Measurements from ENCODE around the gene SOD2. TPM values are rescaled to one million over a fixed set of nuclear protein-coding genes. Genes with fewer than 3 reads are reported as not detected.

The SOD2 gene
- total and polyA plus RNA-seq, 2 of the 13 experiments (the other 11 are each of a cell fraction or from before 2014, with no cell fraction given) = 304 to 309 TPM

DNA sequence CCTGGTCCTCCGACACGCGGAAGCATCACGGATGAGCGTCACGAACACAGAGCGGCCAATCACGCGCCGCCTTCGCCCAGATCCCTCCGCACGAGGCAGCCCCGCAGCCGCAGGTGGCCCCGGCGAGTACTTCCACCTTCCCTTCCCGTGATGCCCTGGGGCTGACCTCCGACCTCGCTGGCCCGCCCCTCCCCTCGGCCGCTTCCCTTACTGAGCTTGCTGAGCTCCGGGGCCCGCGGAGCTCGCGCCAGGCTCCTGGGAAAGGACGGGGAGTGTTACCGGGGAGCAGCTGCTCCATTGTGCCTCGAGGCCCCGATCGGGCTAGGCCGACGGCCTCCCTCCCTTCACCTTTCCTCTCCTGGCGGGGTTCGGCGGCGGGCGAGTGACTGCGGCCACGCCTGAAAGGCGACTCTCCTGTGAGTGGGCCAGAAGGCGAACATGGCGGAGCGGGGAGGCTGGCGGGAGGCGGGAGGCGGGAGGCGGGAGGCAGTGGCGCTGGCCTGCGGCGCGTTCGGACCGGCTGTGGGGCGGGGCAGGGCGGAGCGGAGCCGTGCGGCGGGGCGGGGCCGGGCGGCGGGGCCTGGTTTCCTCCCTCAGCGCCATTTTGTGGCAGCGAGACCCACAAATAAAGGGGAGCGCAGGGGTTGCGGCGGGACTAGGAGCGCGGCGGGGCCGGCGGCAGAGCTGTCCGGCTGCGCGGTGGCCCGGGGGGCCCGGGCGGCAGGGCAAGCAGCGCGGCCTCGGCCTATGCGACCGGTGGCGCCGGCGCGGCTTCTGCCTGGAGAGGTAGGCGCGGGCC lies 34.1 kb upstream of the SOD2 start, which contains the start of gene WTAP (continued):
- TF ChIP-seq ZNF230 (CRISPR knock-in tag; IDR thresholded peaks at IDR 0.05) (peak; percentile 93; the same call in 1 of the 2 replicates), DNMT3B (CRISPR knock-in tag; conservative IDR thresholded peaks at IDR 0.05) (peak; percentile 76), RFXAP (CRISPR knock-in tag; IDR thresholded peaks at IDR 0.05; ENCODE audit: borderline replicate concordance) (peak; percentile 98), ARID2 (CRISPR knock-in tag; IDR thresholded peaks at IDR 0.05; ENCODE audit: borderline replicate concordance) (peak; percentile 94), FOXK2 (IDR thresholded peaks at IDR 0.05) (peak; percentile 18; the same call in 1 of the 2 replicates), ZNF225 (CRISPR knock-in tag; IDR thresholded peaks at IDR 0.05) (peak; percentile 98), NR1H2 (CRISPR knock-in tag; IDR thresholded peaks at IDR 0.05; ENCODE audit: borderline replicate concordance, low read depth) (peak; percentile 47; the same call in 1 of the 2 replicates), SAP130 (CRISPR knock-in tag; IDR thresholded peaks at IDR 0.05; ENCODE audit: low read depth) (peak; percentile 97), ZSCAN20 (CRISPR knock-in tag; IDR thresholded peaks at IDR 0.05; ENCODE audit: borderline replicate concordance) (0 out of 2 replicates have a peak, but pooled peaks have one; percentile 95), HHEX (CRISPR knock-in tag; IDR thresholded peaks at IDR 0.05) (peak; percentile 67; the same call in 1 of the 2 replicates), AKAP8 (CRISPR knock-in tag; IDR thresholded peaks at IDR 0.05) (peak; percentile 91), NFYC (CRISPR knock-in tag; IDR thresholded peaks at IDR 0.05) (peak; percentile 97), NR2F2 (IDR thresholded peaks at IDR 0.05; ENCODE audit: borderline replicate concordance, low read depth) (0 out of 2 replicates have a peak, but pooled peaks have one; percentile 15), ZNF460 (CRISPR knock-in tag; IDR thresholded peaks at IDR 0.05; ENCODE audit: borderline replicate concordance) (peak; percentile 78; the same call in 1 of the 2 replicates), ZSCAN22 (CRISPR knock-in tag; IDR thresholded peaks at IDR 0.05) (peak; percentile 80; the same call in 1 of the 2 replicates), FOXK1 (CRISPR knock-in tag; IDR thresholded peaks at IDR 0.05; ENCODE audit: borderline replicate concordance, low read depth) (peak; percentile 96), LCORL (IDR thresholded peaks at IDR 0.05) (no peak), LCORL (CRISPR knock-in tag; IDR thresholded peaks at IDR 0.05) (peak; percentile 94)
- TF ChIP-seq, protein P1, sequence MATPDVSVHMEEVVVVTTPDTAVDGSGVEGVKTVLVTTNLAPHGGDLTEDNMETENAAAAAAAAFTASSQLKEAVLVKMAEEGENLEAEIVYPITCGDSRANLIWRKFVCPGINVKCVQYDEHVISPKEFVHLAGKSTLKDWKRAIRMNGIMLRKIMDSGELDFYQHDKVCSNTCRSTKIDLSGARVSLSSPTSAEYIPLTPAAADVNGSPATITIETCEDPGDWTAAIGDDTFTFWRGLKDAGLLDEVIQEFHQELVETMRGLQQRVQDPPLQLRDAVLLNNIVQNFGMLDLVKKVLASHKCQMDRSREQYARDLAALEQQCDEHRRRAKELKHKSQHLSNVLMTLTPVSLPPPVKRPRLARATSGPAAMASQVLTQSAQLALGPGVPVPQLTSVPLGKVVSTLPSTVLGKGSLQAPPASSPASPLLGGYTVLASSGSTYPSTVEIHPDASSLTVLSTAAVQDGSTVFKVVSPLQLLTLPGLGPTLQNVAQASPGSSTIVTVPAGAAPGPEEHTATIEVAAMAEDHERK (CRISPR knock-in tag; IDR thresholded peaks at IDR 0.05; ENCODE audit: low read depth) = peak; percentile 65; the same call in 1 of the 2 replicates
- TF ChIP-seq, protein P2, sequence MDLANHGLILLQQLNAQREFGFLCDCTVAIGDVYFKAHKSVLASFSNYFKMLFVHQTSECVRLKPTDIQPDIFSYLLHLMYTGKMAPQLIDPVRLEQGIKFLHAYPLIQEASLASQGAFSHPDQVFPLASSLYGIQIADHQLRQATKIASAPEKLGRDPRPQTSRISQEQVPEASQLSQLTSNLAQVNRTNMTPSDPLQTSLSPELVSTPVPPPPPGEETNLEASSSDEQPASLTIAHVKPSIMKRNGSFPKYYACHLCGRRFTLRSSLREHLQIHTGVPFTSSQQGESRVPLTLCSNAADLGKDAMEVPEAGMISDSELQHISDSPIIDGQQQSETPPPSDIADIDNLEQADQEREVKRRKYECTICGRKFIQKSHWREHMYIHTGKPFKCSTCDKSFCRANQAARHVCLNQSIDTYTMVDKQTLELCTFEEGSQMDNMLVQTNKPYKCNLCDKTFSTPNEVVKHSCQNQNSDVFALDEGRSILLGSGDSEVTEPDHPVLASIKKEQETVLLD (CRISPR knock-in tag; IDR thresholded peaks at IDR 0.05; ENCODE audit: low read depth) = peak; percentile 94
- TF ChIP-seq, protein P3, sequence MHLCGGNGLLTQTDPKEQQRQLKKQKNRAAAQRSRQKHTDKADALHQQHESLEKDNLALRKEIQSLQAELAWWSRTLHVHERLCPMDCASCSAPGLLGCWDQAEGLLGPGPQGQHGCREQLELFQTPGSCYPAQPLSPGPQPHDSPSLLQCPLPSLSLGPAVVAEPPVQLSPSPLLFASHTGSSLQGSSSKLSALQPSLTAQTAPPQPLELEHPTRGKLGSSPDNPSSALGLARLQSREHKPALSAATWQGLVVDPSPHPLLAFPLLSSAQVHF (CRISPR knock-in tag; IDR thresholded peaks at IDR 0.05) = peak; percentile 97
- TF ChIP-seq, protein P4, sequence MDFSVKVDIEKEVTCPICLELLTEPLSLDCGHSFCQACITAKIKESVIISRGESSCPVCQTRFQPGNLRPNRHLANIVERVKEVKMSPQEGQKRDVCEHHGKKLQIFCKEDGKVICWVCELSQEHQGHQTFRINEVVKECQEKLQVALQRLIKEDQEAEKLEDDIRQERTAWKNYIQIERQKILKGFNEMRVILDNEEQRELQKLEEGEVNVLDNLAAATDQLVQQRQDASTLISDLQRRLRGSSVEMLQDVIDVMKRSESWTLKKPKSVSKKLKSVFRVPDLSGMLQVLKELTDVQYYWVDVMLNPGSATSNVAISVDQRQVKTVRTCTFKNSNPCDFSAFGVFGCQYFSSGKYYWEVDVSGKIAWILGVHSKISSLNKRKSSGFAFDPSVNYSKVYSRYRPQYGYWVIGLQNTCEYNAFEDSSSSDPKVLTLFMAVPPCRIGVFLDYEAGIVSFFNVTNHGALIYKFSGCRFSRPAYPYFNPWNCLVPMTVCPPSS (IDR thresholded peaks at IDR 0.05) = no peak
